ENCODE data around the gene TBCK. TPM values are rescaled to one million over a fixed set of nuclear protein-coding genes. Genes with fewer than 3 reads are reported as not detected.
"Not testable (repeated sequence)": the region's sequence is repeated elsewhere in the genome, so short reads cannot be mapped to it uniquely, and the experiment has no call there.

Gene TBCK
- 22.3 TPM for polyA plus RNA-seq (ENCODE audit: insufficient read length)

GRCh38 chr4:106315968-106316772 is at the start of gene TBCK, which contains the start of gene AIMP1:
TBCK (minus strand) TSS chr4:106316209; CDS start chr4:106308960, 7,249 bp downstream.
AIMP1 (plus strand) TSS chr4:106316550; CDS start chr4:106325010, 8,460 bp downstream.
- DNase-seq: peak; percentile 96

- DNase-seq: peak; percentile 40
Measured at GRCh38 chr4:106365613-106366012, 49.6 kb upstream of the TBCK start.

GRCh38 chr4:106364282-106364681 is 48.3 kb upstream of the TBCK start:
- DNase-seq: no peak

- no peak for DNase-seq
Measured at GRCh38 chr4:106362086-106362825, 46.2 kb upstream of the TBCK start.

GRCh38 chr4:106358899-106359298 is 42.9 kb upstream of the TBCK start:
- DNase-seq: no peak

- peak; percentile 58 for DNase-seq
Measured at GRCh38 chr4:106355193-106355592, 39.2 kb upstream of the TBCK start.

GRCh38 chr4:106353786-106354185 is 37.8 kb upstream of the TBCK start:
- no peak for DNase-seq

- DNase-seq: no peak
Measured at GRCh38 chr4:106351016-106351415, 35.0 kb upstream of the TBCK start.

- no peak for DNase-seq
Measured at GRCh38 chr4:106347167-106347566, 31.2 kb upstream of the TBCK start.

- DNase-seq: no peak
Measured at GRCh38 chr4:106344647-106344970, 28.6 kb upstream of the TBCK start.

GRCh38 chr4:106343865-106344646 is 28.0 kb upstream of the TBCK start:
- DNase-seq: no peak

- DNase-seq: no peak
Measured at GRCh38 chr4:106340774-106341173, 24.8 kb upstream of the TBCK start.

GRCh38 chr4:106339431-106339830 is 23.4 kb upstream of the TBCK start:
- no peak for DNase-seq

GRCh38 chr4:106338671-106339070 is 22.7 kb upstream of the TBCK start:
- DNase-seq: no peak

GRCh38 chr4:106337916-106338315 is 21.9 kb upstream of the TBCK start:
- DNase-seq: no peak

GRCh38 chr4:106336618-106337017 is 20.6 kb upstream of the TBCK start:
- DNase-seq: no peak

GRCh38 chr4:106334741-106335470 is 18.9 kb upstream of the TBCK start:
- DNase-seq: no peak

GRCh38 chr4:106333186-106333585 is 17.2 kb upstream of the TBCK start:
- no peak for DNase-seq

- DNase-seq: peak; percentile 26
Measured at GRCh38 chr4:106329041-106329618, 13.1 kb upstream of the TBCK start.

- DNase-seq: no peak
Measured at GRCh38 chr4:106325800-106326199, 9.8 kb upstream of the TBCK start.

GRCh38 chr4:106323119-106323518 is 7.1 kb upstream of the TBCK start:
- DNase-seq: no peak

GRCh38 chr4:106321814-106322213 is 5.8 kb upstream of the TBCK start:
- not testable (repeated sequence) for DNase-seq

Measured in hindlimb muscle (tissue), 1 donor.